KG1 (cell line): ENCODE results near the gene SLC25A41.
A peak's percentile ranks its signal among the peaks of the same experiment; 100 is the strongest.
"Not testable (repeated sequence)": the region's sequence is repeated elsewhere in the genome, so short reads cannot be mapped to it uniquely, and the experiment has no call there.

ENCODE experiments used
- DNase-seq: peaks from one replicate; lab custom pipeline; 2025; lab: John Stamatoyannopoulos, UW

SLC25A41 gene

GRCh38 chr19:6412061-6412446, 21.5 kb downstream of the SLC25A41 start:
- DNase-seq, result no peak

- no peak for DNase-seq
These were observed 24.2 kb downstream of the SLC25A41 start for GRCh38 chr19:6409346-6409745.

GRCh38 chr19:6406401-6406800, 27.2 kb downstream of the SLC25A41 start:
- no peak for DNase-seq

GRCh38 chr19:6402837-6403608, 30.5 kb downstream of the SLC25A41 start:
- DNase-seq, result no peak

- no peak for DNase-seq
These were observed 31.5 kb downstream of the SLC25A41 start for GRCh38 chr19:6402058-6402457.

GRCh38 chr19:6400062-6400944, 33.3 kb downstream of the SLC25A41 start:
- DNase-seq, result not testable (repeated sequence)

- DNase-seq, result no peak
These were observed 37.3 kb downstream of the SLC25A41 start for GRCh38 chr19:6396305-6396704.

GRCh38 chr19:6394831-6395230, 38.7 kb downstream of the SLC25A41 start:
- no peak for DNase-seq

- no peak for DNase-seq
These were observed 39.6 kb downstream of the SLC25A41 start for GRCh38 chr19:6393983-6394412.

- DNase-seq, result peak; percentile 98
These were observed 40.2 kb downstream of the SLC25A41 start, which contains the start of gene GTF2F1 for GRCh38 chr19:6393074-6393982. GTF2F1 (minus strand) TSS chr19:6393164; CDS start chr19:6392995, 169 bp downstream.

GRCh38 chr19:6392221-6393073, 41.1 kb downstream of the SLC25A41 start:
- DNase-seq, result no peak

- no peak for DNase-seq
These were observed 46.2 kb downstream of the SLC25A41 start for GRCh38 chr19:6387372-6387771.

GRCh38 chr19:6384381-6384780, 49.2 kb downstream of the SLC25A41 start:
- no peak for DNase-seq

GRCh38 chr19:6383188-6383587, 50.4 kb downstream of the SLC25A41 start:
- DNase-seq, result no peak

GRCh38 chr19:6381030-6381750, 52.4 kb downstream of the SLC25A41 start:
- DNase-seq, result no peak

GRCh38 chr19:6379744-6380143, 53.8 kb downstream of the SLC25A41 start:
- DNase-seq, result no peak

- DNase-seq, result no peak
These were observed 55.1 kb downstream of the SLC25A41 start for GRCh38 chr19:6378486-6378885.

GRCh38 chr19:6378041-6378440, 55.5 kb downstream of the SLC25A41 start:
- no peak for DNase-seq

GRCh38 chr19:6376512-6377190, 56.9 kb downstream of the SLC25A41 start:
- no peak for DNase-seq
